Transverse colon (tissue), 4 donors: ENCODE measurements around the gene B4GALNT4. TPM values are rescaled to one million over a fixed set of nuclear protein-coding genes. Genes with fewer than 3 reads are reported as not detected.
A peak's percentile ranks its signal among the peaks of the same experiment; 100 is the strongest.
"Not testable (repeated sequence)": the region's sequence is repeated elsewhere in the genome, so short reads cannot be mapped to it uniquely, and the experiment has no call there.

Experiments
- DNase-seq: peaks from one replicate; pipeline ENCODE4 v3.0.0-alpha.2; 2019
- H3K27ac ChIP-seq, 4 donors: fragments of 200-600 bp; sonication (generic); 2 replicates each; pipeline ENCODE4 v1.5.1; 2016 to 2018; ENCODE audit warnings: inconsistent platforms in 4 of 4
- H3K27me3 ChIP-seq: fragments of 200-600 bp; sonication (generic); 2 replicates; pipeline ENCODE4 v1.5.1; 2017; ENCODE audit warnings: inconsistent platforms
- H3K36me3 ChIP-seq, 4 donors: fragments of 200-600 bp; sonication (generic); 2 replicates each; pipeline ENCODE4 v1.5.1; 2017 to 2019; ENCODE audit warnings: inconsistent platforms in 4 of 4
- H3K4me1 ChIP-seq, 4 donors: fragments of 200-600 bp; sonication (generic); 2 replicates each; pipeline ENCODE4 v1.5.1; 2017 to 2020; ENCODE audit warnings: inconsistent platforms in 4 of 4
- H3K4me3 ChIP-seq, 4 donors: fragments of 200-600 bp; sonication (generic); 1 replicate in 1 of 4; 2 replicates in 3 of 4; pipeline versions ENCODE4 v1.5.1 to v1.6.1; 2017 to 2019; ENCODE audit warnings: inconsistent platforms in 4 of 4
- H3K9me3 ChIP-seq, 2 donors: fragments of 200-600 bp; sonication (generic); 2 replicates each; pipeline ENCODE4 v1.5.1; 2017 to 2019; ENCODE audit warnings: inconsistent platforms in 2 of 2
- EP300 ChIP-seq: sonication (generic); formaldehyde crosslinking; IDR thresholded peaks from one replicate; pipeline ENCODE4 v1.6.1; 2017; ENCODE audit warnings: antibody characterized with exemption, low read depth
- POLR2A ChIP-seq: fragments of 450-650 bp; IDR thresholded peaks from one replicate; pipeline ENCODE4 v1.6.1; 2016; ENCODE audit warnings: antibody characterized with exemption, mild to moderate bottlenecking, moderate library complexity
- POLR2AphosphoS5 ChIP-seq, 3 donors: sonication (generic); formaldehyde crosslinking; IDR thresholded peaks; one replicate each; pipeline ENCODE4 v1.6.1; 2016; ENCODE audit warnings: antibody characterized with exemption in 3 of 3
- WGBS, 2 donors: methylation state at CpG; one replicate each; pipeline ENCODE4 v1.1.5; 2018; ENCODE audit warnings: low coverage in 1 of 2; 5-methylcytosine and 5-hydroxymethylcytosine counted together
- in situ Hi-C, 4 donors: fragments of 200-750 bp; cut with MboI; loops; one replicate each; pipeline versions ENCODE4 v1.15.0 to v1.15.1; 2017; ENCODE audit warnings: low sequenced_read_pairs in 3 of 4, low pct_ligation_motif_present in 1 of 4, low pct_unique_long_range_greater_than_20kb in 1 of 4
- intact Hi-C: fragments of 100-400 bp; cut with DNase I; formaldehyde crosslinking; loops from one replicate; pipeline ENCODE4 v1.15.1; 2023; ENCODE audit warnings: low total_unique reads
- total RNA-seq, 4 donors: library from RNA; depleted of rRNA; stranded (reverse); fragments of >200 nt; gene quantifications; one replicate each; pipeline ENCODE4 v1.1.0, GENCODE V29; 2016
- TF ChIP-seq, protein P1 (sequence below), 5 experiments: fragments of 200-600 bp in 3 of 5; fragments of 450-650 bp in 2 of 5; sonication (generic) in 3 of 5; IDR thresholded peaks; 1 replicate in 2 of 5; 2 replicates in 3 of 5; pipeline ENCODE4 v1.5.1; 2016 to 2017; ENCODE audit warnings: antibody characterized with exemption in 5 of 5, inconsistent platforms in 3 of 5, mild to moderate bottlenecking in 2 of 5, moderate library complexity in 1 of 5

The B4GALNT4 gene, protein sequence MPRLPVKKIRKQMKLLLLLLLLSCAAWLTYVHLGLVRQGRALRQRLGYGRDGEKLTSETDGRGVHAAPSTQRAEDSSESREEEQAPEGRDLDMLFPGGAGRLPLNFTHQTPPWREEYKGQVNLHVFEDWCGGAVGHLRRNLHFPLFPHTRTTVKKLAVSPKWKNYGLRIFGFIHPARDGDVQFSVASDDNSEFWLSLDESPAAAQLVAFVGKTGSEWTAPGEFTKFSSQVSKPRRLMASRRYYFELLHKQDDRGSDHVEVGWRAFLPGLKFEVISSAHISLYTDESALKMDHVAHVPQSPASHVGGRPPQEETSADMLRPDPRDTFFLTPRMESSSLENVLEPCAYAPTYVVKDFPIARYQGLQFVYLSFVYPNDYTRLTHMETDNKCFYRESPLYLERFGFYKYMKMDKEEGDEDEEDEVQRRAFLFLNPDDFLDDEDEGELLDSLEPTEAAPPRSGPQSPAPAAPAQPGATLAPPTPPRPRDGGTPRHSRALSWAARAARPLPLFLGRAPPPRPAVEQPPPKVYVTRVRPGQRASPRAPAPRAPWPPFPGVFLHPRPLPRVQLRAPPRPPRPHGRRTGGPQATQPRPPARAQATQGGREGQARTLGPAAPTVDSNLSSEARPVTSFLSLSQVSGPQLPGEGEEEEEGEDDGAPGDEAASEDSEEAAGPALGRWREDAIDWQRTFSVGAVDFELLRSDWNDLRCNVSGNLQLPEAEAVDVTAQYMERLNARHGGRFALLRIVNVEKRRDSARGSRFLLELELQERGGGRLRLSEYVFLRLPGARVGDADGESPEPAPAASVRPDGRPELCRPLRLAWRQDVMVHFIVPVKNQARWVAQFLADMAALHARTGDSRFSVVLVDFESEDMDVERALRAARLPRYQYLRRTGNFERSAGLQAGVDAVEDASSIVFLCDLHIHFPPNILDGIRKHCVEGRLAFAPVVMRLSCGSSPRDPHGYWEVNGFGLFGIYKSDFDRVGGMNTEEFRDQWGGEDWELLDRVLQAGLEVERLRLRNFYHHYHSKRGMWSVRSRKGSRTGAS
- 1 to 10 TPM in 2 of 4 donors, under 1 TPM in 1, not detected in 1; 0.82 to 3.0 (median 1.3) TPM for total RNA-seq

DNA sequence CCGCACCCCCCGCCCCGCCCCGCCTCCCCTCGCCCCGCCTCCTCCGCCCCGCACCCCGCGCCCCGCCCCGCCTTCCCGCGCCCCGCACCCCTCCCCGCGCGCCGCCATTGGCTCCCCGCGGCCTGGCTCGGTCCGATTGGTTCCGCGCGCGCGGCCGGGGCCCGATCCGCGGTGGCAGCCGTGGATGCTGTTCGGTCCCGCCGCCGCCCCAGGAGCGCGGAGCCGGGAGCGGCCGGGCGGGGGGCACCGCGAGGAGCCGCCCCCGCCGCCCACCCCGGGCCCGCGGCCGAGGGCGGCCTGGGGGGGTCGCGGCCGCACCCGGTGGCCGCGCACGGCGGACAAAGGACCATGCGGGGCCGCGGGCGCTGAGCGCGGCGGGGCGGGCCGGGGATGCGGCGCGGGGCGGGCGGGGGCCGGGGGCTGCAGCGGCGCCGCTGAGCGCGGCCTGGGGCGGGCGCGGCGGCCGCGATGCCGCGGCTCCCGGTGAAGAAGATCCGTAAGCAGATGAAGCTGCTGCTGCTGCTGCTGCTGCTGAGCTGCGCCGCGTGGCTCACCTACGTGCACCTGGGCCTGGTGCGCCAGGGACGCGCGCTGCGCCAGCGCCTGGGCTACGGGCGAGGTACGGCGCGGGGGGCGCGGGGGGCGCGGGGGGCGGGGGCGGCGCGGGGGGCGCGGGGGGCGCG, at the start of gene B4GALNT4:
TSS of gene B4GALNT4 (plus strand) at position 164 of the 683 bp plus-strand sequence. CDS start at position 469, 305 bp downstream.
- Histone ChIP-seq H3K4me3 (peak within 1 kb of the TSS in 1 of 4 donors; percentile 42), H3K9me3 (no peaks in the 10 kb centered on the region), H3K27me3 (peaks cover 50% of the 10 kb centered on the region), H3K4me1 (peaks cover 0 to 10% (median 8%) of the 10 kb centered on the region in 4 donors), H3K27ac (no peak within 1 kb of the TSS), H3K36me3 (no peaks in the 10 kb centered on the region)
- DNase-seq, result no peak
- WGBS, 2 donors, result no CpG with 5 or more reads among the region's 118 CpGs
- in situ Hi-C loops (loop anchor here in 2 of 4 donors (5.0 to 10.0 kb wide), 2 partner anchors 62 to 115 kb away; partner anchors contain the start of gene IFITM2 (in 1 of the 2)), intact Hi-C loops (loop anchor here (10.0 kb wide), 1 partner anchor 75 kb away; the partner anchor contains the start of gene ANO9)
- TF ChIP-seq EP300 (no peak), POLR2A (no peak), POLR2AphosphoS5 (IDR thresholded peaks at IDR 0.05) (no peak)
- TF ChIP-seq, protein P1, sequence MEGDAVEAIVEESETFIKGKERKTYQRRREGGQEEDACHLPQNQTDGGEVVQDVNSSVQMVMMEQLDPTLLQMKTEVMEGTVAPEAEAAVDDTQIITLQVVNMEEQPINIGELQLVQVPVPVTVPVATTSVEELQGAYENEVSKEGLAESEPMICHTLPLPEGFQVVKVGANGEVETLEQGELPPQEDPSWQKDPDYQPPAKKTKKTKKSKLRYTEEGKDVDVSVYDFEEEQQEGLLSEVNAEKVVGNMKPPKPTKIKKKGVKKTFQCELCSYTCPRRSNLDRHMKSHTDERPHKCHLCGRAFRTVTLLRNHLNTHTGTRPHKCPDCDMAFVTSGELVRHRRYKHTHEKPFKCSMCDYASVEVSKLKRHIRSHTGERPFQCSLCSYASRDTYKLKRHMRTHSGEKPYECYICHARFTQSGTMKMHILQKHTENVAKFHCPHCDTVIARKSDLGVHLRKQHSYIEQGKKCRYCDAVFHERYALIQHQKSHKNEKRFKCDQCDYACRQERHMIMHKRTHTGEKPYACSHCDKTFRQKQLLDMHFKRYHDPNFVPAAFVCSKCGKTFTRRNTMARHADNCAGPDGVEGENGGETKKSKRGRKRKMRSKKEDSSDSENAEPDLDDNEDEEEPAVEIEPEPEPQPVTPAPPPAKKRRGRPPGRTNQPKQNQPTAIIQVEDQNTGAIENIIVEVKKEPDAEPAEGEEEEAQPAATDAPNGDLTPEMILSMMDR (IDR thresholded peaks at IDR 0.05), result no peak

DNA sequence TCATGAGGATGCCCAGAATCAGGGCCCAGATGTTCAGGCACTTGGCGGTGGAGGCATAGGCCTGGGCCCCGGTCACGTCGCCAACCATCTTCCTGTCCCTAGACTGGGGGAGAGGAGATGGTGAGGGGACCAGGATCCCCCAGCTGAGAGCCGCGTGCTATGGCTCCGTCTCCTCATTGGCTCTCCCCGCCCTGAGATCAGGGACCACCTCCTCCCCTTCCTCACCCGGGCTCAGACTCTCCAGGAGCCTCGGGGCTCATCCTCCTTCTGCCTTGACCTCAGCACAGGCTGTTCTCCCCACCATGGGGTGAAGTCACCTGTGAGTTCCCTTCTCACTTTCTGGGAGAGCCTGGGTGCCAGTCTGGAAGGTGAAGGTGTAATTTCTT, 49.4 kb upstream of the B4GALNT4 start:
- H3K36me3 ChIP-seq, H3K9me3 ChIP-seq, DNase-seq, intact Hi-C loops, in situ Hi-C loops: not testable (repeated sequence)
- Histone ChIP-seq H3K27me3 (peaks cover 12% of the 10 kb centered on the region), H3K27ac (peak overlapping the region; percentile 85 to 97 (median 94)), H3K4me1 (peaks cover 9 to 44% (median 27%) of the 10 kb centered on the region in 4 donors), H3K4me3 (peak overlapping the region; percentile 66 to 71 (median 68))
- 25% methylated on average over 6 of the region's 10 CpGs; no CpG with 5 or more reads in 1 of the 2 donors for WGBS, 2 donors

DNA sequence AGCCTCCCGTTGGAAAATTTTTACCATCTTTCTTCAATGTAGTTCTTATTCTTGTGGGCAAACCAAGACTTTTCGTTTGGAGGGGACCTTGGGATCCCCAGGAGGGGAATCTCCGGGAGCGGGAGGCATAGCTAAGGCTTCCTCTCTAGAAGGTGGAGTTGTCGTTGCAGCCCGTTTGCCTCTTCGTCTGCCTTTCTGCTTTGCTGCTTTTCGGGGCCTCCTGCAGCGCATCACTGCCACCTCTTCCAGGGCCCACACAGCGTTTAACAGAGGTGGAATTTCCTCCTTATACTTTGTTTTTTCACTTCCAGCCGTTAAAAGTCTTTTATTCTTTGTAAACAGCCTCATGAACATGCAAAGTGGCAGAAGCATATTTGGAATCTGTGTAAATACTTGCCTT, 45.1 kb upstream of the B4GALNT4 start:
- Histone ChIP-seq H3K4me3 (no peak overlapping the region), H3K27me3 (no peaks in the 10 kb centered on the region), H3K36me3 (no peaks in the 10 kb centered on the region), H3K9me3 (no peaks in the 10 kb centered on the region), H3K4me1 (peaks cover 27 to 44% (median 36%) of the 10 kb centered on the region in 4 donors), H3K27ac (peak overlapping the region; percentile 80 to 87 (median 86))
- intact Hi-C loops (no loop called here), in situ Hi-C loops (no loop called here)
- DNase-seq, result no peak
- WGBS, 2 donors, result 58 to 60% methylated on average over 11 of the region's 11 CpGs
- no peak for TF ChIP-seq POLR2AphosphoS5 (IDR thresholded peaks at IDR 0.05)
- no peak for TF ChIP-seq POLR2A
- TF ChIP-seq, protein P1 (IDR thresholded peaks at IDR 0.05), result no peak
- no peak for TF ChIP-seq EP300
